Lower leg skin (tissue), 4 donors: ENCODE results near the gene PF4V1. TPM values are rescaled to one million over a fixed set of nuclear protein-coding genes. Genes with fewer than 3 reads are reported as not detected.

Experiments
- DNase-seq, 2 donors: peaks; one replicate each; pipeline ENCODE4 v3.0.0-alpha.2; 2019; ENCODE audit warnings: low spot score in 2 of 2
- H3K4me3 ChIP-seq: fragments of 200-600 bp; sonication (generic); 2 replicates; pipeline ENCODE4 v1.5.1; 2017; ENCODE audit warnings: mild to moderate bottlenecking, low read depth; ENCODE audit not compliant: poor library complexity, severe bottlenecking
- CTCF ChIP-seq, 3 donors: fragments of 450-650 bp; IDR thresholded peaks; one replicate each; pipeline ENCODE4 v1.5.1; 2016; ENCODE audit warnings: antibody characterized with exemption in 3 of 3, mild to moderate bottlenecking in 3 of 3, moderate library complexity in 2 of 3
- POLR2A ChIP-seq, 2 donors: fragments of 450-650 bp; IDR thresholded peaks; one replicate each; pipeline ENCODE4 v1.6.1; 2016 to 2017; ENCODE audit warnings: antibody characterized with exemption in 2 of 2, mild to moderate bottlenecking in 1 of 2, moderate library complexity in 1 of 2
- WGBS, 2 donors: methylation state at CpG; one replicate each; pipeline ENCODE4 v1.1.5; 2018; 5-methylcytosine and 5-hydroxymethylcytosine counted together
- intact Hi-C: fragments of 100-400 bp; cut with DNase I; formaldehyde crosslinking; loops from one replicate; pipeline ENCODE4 v1.15.0; 2023; ENCODE audit warnings: low total_unique reads
- total RNA-seq, 4 donors: library from RNA; depleted of rRNA; stranded (reverse); fragments of >200 nt; gene quantifications; one replicate each; pipeline ENCODE4 v1.1.0, GENCODE V29; 2016

The PF4V1 gene
- total RNA-seq, 4 donors from 2014 or later: not detected

GRCh38 chr4:73841243-73841925, 11.7 kb upstream of the PF4V1 start:
- intact Hi-C loops: no loop called here
- TF ChIP-seq POLR2A (IDR thresholded peaks at IDR 0.05) (no peak), CTCF (IDR thresholded peaks at IDR 0.05) (no peak)
- no peak overlapping the region for H3K4me3 ChIP-seq
- DNase-seq: no peak
- WGBS, 2 donors: 60% methylated on average over 4 of the region's 4 CpGs

- TF ChIP-seq CTCF (IDR thresholded peaks at IDR 0.05) (no peak), POLR2A (IDR thresholded peaks at IDR 0.05) (no peak)
- H3K4me3 ChIP-seq: no peak overlapping the region
- intact Hi-C loops: no loop called here
- DNase-seq: no peak
Measured at GRCh38 chr4:73842696-73843095, 10.4 kb upstream of the PF4V1 start.

- DNase-seq: no peak
- H3K4me3 ChIP-seq: no peak overlapping the region
- TF ChIP-seq CTCF (IDR thresholded peaks at IDR 0.05) (no peak), POLR2A (IDR thresholded peaks at IDR 0.05) (no peak)
- intact Hi-C loops: no loop called here
Measured at GRCh38 chr4:73843369-73843768, 9.7 kb upstream of the PF4V1 start.

- 46 to 65% methylated on average over 3 of the region's 3 CpGs for WGBS, 2 donors
- TF ChIP-seq CTCF (IDR thresholded peaks at IDR 0.05) (no peak), POLR2A (IDR thresholded peaks at IDR 0.05) (no peak)
Measured at GRCh38 chr4:73844345-73844744, 8.8 kb upstream of the PF4V1 start.

GRCh38 chr4:73844806-73845205, 8.3 kb upstream of the PF4V1 start:
- 70 to 72% methylated on average over 2 of the region's 2 CpGs for WGBS, 2 donors
- no peak for TF ChIP-seq POLR2A (IDR thresholded peaks at IDR 0.05)
- no peak for TF ChIP-seq CTCF (IDR thresholded peaks at IDR 0.05)
- intact Hi-C loops: no loop called here
- H3K4me3 ChIP-seq: no peak overlapping the region
- no peak for DNase-seq

More at GRCh38 chr4:73844345-73844744, 8.8 kb upstream of the PF4V1 start:
- intact Hi-C loops: no loop called here
- no peak for DNase-seq
- H3K4me3 ChIP-seq: no peak overlapping the region
